ENCODE data around the gene SSTR3.
"Not testable (repeated sequence)": the region's sequence is repeated elsewhere in the genome, so short reads cannot be mapped to it uniquely, and the experiment has no call there.

SSTR3 gene

GRCh38 chr22:37212174-37212906 is at the start of gene SSTR3:
Gene SSTR3 (minus strand): TSS chr22:37212477. CDS start chr22:37207803, 4,674 bp downstream.
- DNase-seq: no peak

GRCh38 chr22:37260901-37261336 is 48.6 kb upstream of the SSTR3 start:
- DNase-seq: no peak

- no peak for DNase-seq
Measured at GRCh38 chr22:37260155-37260795, 48.0 kb upstream of the SSTR3 start.

- DNase-seq: no peak
Measured at GRCh38 chr22:37259540-37260029, 47.3 kb upstream of the SSTR3 start.

- DNase-seq: no peak
Measured at GRCh38 chr22:37258753-37259401, 46.6 kb upstream of the SSTR3 start.

GRCh38 chr22:37258005-37258752 is 45.9 kb upstream of the SSTR3 start:
- DNase-seq: no peak

- no peak for DNase-seq
Measured at GRCh38 chr22:37256075-37256726, 43.9 kb upstream of the SSTR3 start.

GRCh38 chr22:37255558-37256006 is 43.3 kb upstream of the SSTR3 start:
- DNase-seq: no peak

GRCh38 chr22:37254867-37255233 is 42.6 kb upstream of the SSTR3 start:
- no peak for DNase-seq

GRCh38 chr22:37254209-37254866 is 42.1 kb upstream of the SSTR3 start:
- no peak for DNase-seq

GRCh38 chr22:37253126-37253660 is 40.9 kb upstream of the SSTR3 start:
- DNase-seq: no peak

GRCh38 chr22:37251836-37252235 is 39.6 kb upstream of the SSTR3 start:
- not testable (repeated sequence) for DNase-seq

- DNase-seq: no peak
Measured at GRCh38 chr22:37249986-37250385, 37.7 kb upstream of the SSTR3 start.

- DNase-seq: no peak
Measured at GRCh38 chr22:37248251-37248650, 36.0 kb upstream of the SSTR3 start.

GRCh38 chr22:37245740-37246139 is 33.5 kb upstream of the SSTR3 start:
- no peak for DNase-seq

- DNase-seq: no peak
Measured at GRCh38 chr22:37244922-37245722, 32.8 kb upstream of the SSTR3 start.

- DNase-seq: no peak
Measured at GRCh38 chr22:37244114-37244921, 32.0 kb upstream of the SSTR3 start, which contains the start of gene RAC2. Gene RAC2 (minus strand): TSS chr22:37244269. CDS start chr22:37244148, 121 bp downstream.

GRCh38 chr22:37243402-37244113 is 31.3 kb upstream of the SSTR3 start:
- no peak for DNase-seq

GRCh38 chr22:37242395-37242918 is 30.2 kb upstream of the SSTR3 start:
- no peak for DNase-seq

Measured in cerebellar nuclear complex (tissue), 1 donor.